Trophoblast cell (in vitro differentiated cells and primary cell): Measurements from ENCODE around the gene PLAC8.

Source experiments
- DNase-seq, 2 donors: peaks; one replicate each; pipeline ENCODE4 v3.0.0-alpha.2; 2016
- H2AFZ ChIP-seq: 2 replicates; pipeline ENCODE4 v1.6.1; 2013; ENCODE audit warnings: low read length, moderate library complexity, mild to moderate bottlenecking; ENCODE audit not compliant: insufficient read depth, poor library complexity
- H2AK5ac ChIP-seq: 2 replicates; pipeline ENCODE4 v1.6.1; 2013; ENCODE audit warnings: mild to moderate bottlenecking, low read length
- H2BK120ac ChIP-seq: 2 replicates; pipeline ENCODE4 v1.6.1; 2013; ENCODE audit warnings: low read length, mild to moderate bottlenecking, moderate library complexity; ENCODE audit not compliant: insufficient read depth, poor library complexity
- H2BK12ac ChIP-seq: 2 replicates; pipeline ENCODE4 v1.6.1; 2013; ENCODE audit warnings: mild to moderate bottlenecking, low read length, moderate library complexity
- H2BK5ac ChIP-seq: 2 replicates; pipeline ENCODE4 v1.6.1; 2013; ENCODE audit warnings: low read length, low read depth, moderate library complexity, mild to moderate bottlenecking; ENCODE audit not compliant: poor library complexity
- H3K14ac ChIP-seq: 2 replicates; pipeline ENCODE4 v1.6.1; 2013; ENCODE audit warnings: mild to moderate bottlenecking, low read length
- H3K18ac ChIP-seq: 2 replicates; pipeline ENCODE4 v1.6.1; 2013; ENCODE audit warnings: mild to moderate bottlenecking, low read length
- H3K23ac ChIP-seq: 2 replicates; pipeline ENCODE4 v1.6.1; 2013; ENCODE audit warnings: low read length
- H3K27ac ChIP-seq: 2 replicates; pipeline ENCODE4 v1.5.1; 2013; ENCODE audit warnings: low read depth, mild to moderate bottlenecking, inconsistent platforms, low read length, moderate library complexity
- H3K27me3 ChIP-seq: 2 replicates; pipeline ENCODE4 v1.6.1; 2013; ENCODE audit warnings: inconsistent platforms, mild to moderate bottlenecking, low read length, moderate library complexity; ENCODE audit not compliant: insufficient read depth
- H3K36me3 ChIP-seq, 2 experiments: 1 replicate in 1 of 2; 2 replicates in 1 of 2; pipeline ENCODE4 v1.6.1; 2013; ENCODE audit warnings: low read length in 2 of 2, mild to moderate bottlenecking in 2 of 2, moderate library complexity in 1 of 2; ENCODE audit not compliant: insufficient read depth in 2 of 2, control insufficient read depth in 1 of 2
- H3K4ac ChIP-seq: 2 replicates; pipeline ENCODE4 v1.6.1; 2013; ENCODE audit warnings: low read depth, mild to moderate bottlenecking, low read length, moderate library complexity
- H3K4me1 ChIP-seq, 2 experiments: 1 replicate in 1 of 2; 2 replicates in 1 of 2; pipeline ENCODE4 v1.6.1; 2013; ENCODE audit warnings: low read length in 2 of 2, mild to moderate bottlenecking in 2 of 2, moderate library complexity in 1 of 2; ENCODE audit not compliant: insufficient read depth in 2 of 2, control insufficient read depth in 1 of 2
- H3K4me2 ChIP-seq: 2 replicates; pipeline ENCODE4 v1.6.1; 2013; ENCODE audit warnings: inconsistent platforms, mild to moderate bottlenecking, low read length, moderate library complexity
- H3K4me3 ChIP-seq: 2 replicates; pipeline ENCODE4 v1.5.1; 2013; ENCODE audit warnings: mild to moderate bottlenecking, low read depth, low read length, inconsistent platforms
- H3K79me1 ChIP-seq: one replicate; pipeline ENCODE4 v1.6.1; 2013; ENCODE audit warnings: low read length
- H3K79me2 ChIP-seq: 2 replicates; pipeline ENCODE4 v1.6.1; 2013; ENCODE audit warnings: low read length, mild to moderate bottlenecking; ENCODE audit not compliant: control insufficient read depth, insufficient read depth, poor library complexity
- H3K9ac ChIP-seq: 2 replicates; pipeline ENCODE4 v1.6.1; 2013; ENCODE audit warnings: mild to moderate bottlenecking, low read length
- H3K9me3 ChIP-seq: 2 replicates; pipeline ENCODE4 v1.6.1; 2013; ENCODE audit warnings: low read depth, mild to moderate bottlenecking, control low read depth, inconsistent platforms, low read length; ENCODE audit not compliant: insufficient read depth
- H4K12ac ChIP-seq: 2 replicates; pipeline ENCODE4 v1.6.1; 2013; ENCODE audit warnings: low read depth, mild to moderate bottlenecking, low read length, moderate library complexity
- H4K8ac ChIP-seq: 2 replicates; pipeline ENCODE4 v1.6.1; 2013; ENCODE audit warnings: low read depth, mild to moderate bottlenecking, low read length, moderate library complexity
- H4K91ac ChIP-seq: one replicate; pipeline ENCODE4 v1.6.1; 2013; ENCODE audit warnings: low read depth, mild to moderate bottlenecking, low read length, moderate library complexity
- WGBS: extraction: QIAGEN DNeasy Blood & Tissue Kit; methylation state at CpG from one replicate; pipeline ENCODE4 v1.1.7; 2013; ENCODE audit warnings: missing lambda C conversion rate; ENCODE audit not compliant: insufficient read length, insufficient coverage; ENCODE audit errors: extremely low coverage; 5-methylcytosine and 5-hydroxymethylcytosine counted together

The PLAC8 gene

DNA sequence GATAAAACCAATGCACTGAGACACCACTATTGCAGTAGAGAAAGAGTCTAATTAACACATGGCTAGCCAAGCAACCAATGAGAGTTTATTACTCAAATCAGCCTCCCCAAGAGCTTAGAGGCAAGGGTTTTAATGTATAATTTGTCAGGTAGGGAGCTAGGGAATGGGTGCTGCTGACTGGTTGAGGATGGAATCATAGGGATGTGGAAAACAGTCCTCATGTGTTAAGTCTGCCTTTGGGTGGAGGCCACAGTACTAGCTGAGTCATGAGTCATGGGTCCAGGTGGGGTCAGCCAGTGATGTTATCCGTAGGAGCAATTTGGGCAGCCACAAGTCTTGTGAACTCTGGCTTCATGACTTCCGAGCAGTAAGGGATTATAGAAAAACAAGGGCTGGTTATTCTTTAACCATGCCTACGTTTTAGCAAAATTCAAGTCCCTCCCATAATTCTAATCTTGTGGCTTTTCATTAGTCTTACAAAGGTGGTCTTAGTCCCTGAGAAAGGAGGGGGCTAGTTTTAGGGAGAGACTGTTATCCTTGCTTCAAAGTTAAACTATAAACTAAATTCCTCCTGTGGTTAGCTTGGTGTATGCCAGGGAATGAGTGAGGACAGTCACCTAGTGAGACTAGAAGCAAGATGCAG, 25.1 kb upstream of the PLAC8 start:
- H3K4me3 ChIP-seq = no peak overlapping the region
- H3K4me1 ChIP-seq = no peaks in the 10 kb centered on the region
- no CpG with 5 or more reads among the region's 3 CpGs for WGBS
- DNase-seq = peak; percentile 20 to 35
- H3K9ac ChIP-seq = no peak overlapping the region
- no peaks in the 10 kb centered on the region for H3K79me1 ChIP-seq
- no peak overlapping the region for H3K4ac ChIP-seq
- H4K91ac ChIP-seq = no peak overlapping the region
- H3K27ac ChIP-seq = no peak overlapping the region
- no peaks in the 10 kb centered on the region for H3K36me3 ChIP-seq
- H3K23ac ChIP-seq = no peak overlapping the region
- no peak overlapping the region for H3K4me2 ChIP-seq
- H2BK120ac ChIP-seq = no peak overlapping the region
- no peak overlapping the region for H2AFZ ChIP-seq
- H2BK5ac ChIP-seq = no peak overlapping the region
- no peak overlapping the region for H3K14ac ChIP-seq
- peaks cover 5% of the 10 kb centered on the region for H3K9me3 ChIP-seq
- no peak overlapping the region for H2BK12ac ChIP-seq
- H4K12ac ChIP-seq = no peak overlapping the region
- no peaks in the 10 kb centered on the region for H3K79me2 ChIP-seq
- no peak overlapping the region for H3K18ac ChIP-seq
- no peak overlapping the region for H2AK5ac ChIP-seq
- H3K27me3 ChIP-seq = no peaks in the 10 kb centered on the region
- H4K8ac ChIP-seq = no peak overlapping the region

DNA sequence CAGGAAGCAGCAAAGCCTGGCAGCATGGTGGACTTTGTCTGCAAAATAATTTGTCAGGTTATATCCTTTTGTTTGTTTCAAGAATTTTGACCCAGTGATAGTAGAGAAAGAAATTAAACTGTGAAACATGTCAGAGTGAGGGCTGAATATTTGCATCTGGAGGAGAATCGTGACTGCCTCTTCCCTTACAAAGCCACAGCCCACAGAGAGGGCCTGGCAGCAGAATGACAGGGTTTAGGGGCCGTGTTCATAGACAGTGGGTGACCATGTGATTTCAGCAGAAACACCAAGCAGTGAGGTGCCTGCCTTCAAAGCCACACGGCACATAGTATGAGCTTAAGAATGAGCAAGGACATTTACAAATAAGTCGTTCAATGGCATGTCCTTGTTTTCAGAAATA, 24.4 kb upstream of the PLAC8 start:
- Histone ChIP-seq H3K4me1 (no peaks in the 10 kb centered on the region), H2BK5ac (no peak overlapping the region), H3K27ac (no peak overlapping the region), H3K9ac (no peak overlapping the region), H3K23ac (no peak overlapping the region), H4K91ac (no peak overlapping the region), H3K79me2 (no peaks in the 10 kb centered on the region), H3K4me2 (no peak overlapping the region), H3K14ac (no peak overlapping the region), H2BK12ac (no peak overlapping the region), H2AK5ac (no peak overlapping the region), H4K12ac (no peak overlapping the region), H3K79me1 (no peaks in the 10 kb centered on the region), H3K27me3 (no peaks in the 10 kb centered on the region), H3K4ac (no peak overlapping the region), H3K4me3 (no peak overlapping the region), H2BK120ac (no peak overlapping the region), H3K9me3 (peaks cover 5% of the 10 kb centered on the region), H3K18ac (no peak overlapping the region), H3K36me3 (no peaks in the 10 kb centered on the region), H4K8ac (no peak overlapping the region), H2AFZ (no peak overlapping the region)
- no peak for DNase-seq
- WGBS = no CpG with 5 or more reads among the region's 4 CpGs

- no peak overlapping the region for H4K91ac ChIP-seq
- no peak overlapping the region for H3K4me3 ChIP-seq
- WGBS = no CpG with 5 or more reads among the region's 1 CpG
- no peak overlapping the region for H3K4ac ChIP-seq
- no peak for DNase-seq
- no peak overlapping the region for H3K9ac ChIP-seq
- H3K23ac ChIP-seq = no peak overlapping the region
- H2BK12ac ChIP-seq = no peak overlapping the region
- H3K27ac ChIP-seq = no peak overlapping the region
- H3K79me1 ChIP-seq = no peaks in the 10 kb centered on the region
- H3K4me2 ChIP-seq = no peak overlapping the region
- H2BK120ac ChIP-seq = no peak overlapping the region
- no peak overlapping the region for H2AK5ac ChIP-seq
- no peak overlapping the region for H2AFZ ChIP-seq
- H3K14ac ChIP-seq = no peak overlapping the region
- no peak overlapping the region for H4K12ac ChIP-seq
- H3K18ac ChIP-seq = no peak overlapping the region
- H4K8ac ChIP-seq = no peak overlapping the region
- H2BK5ac ChIP-seq = no peak overlapping the region
- no peaks in the 10 kb centered on the region for H3K4me1 ChIP-seq
- H3K79me2 ChIP-seq = no peaks in the 10 kb centered on the region
- H3K9me3 ChIP-seq = no peaks in the 10 kb centered on the region
- H3K36me3 ChIP-seq = no peaks in the 10 kb centered on the region
- H3K27me3 ChIP-seq = no peaks in the 10 kb centered on the region
Observed at GRCh38 chr4:83132065-83132464, 17.5 kb upstream of the PLAC8 start.

- no CpG with 5 or more reads among the region's 2 CpGs for WGBS
- H2BK5ac ChIP-seq = no peak overlapping the region
- no peaks in the 10 kb centered on the region for H3K79me1 ChIP-seq
- H3K4me2 ChIP-seq = no peak overlapping the region
- H4K12ac ChIP-seq = no peak overlapping the region
- no peak overlapping the region for H2BK120ac ChIP-seq
- H3K4me1 ChIP-seq = no peaks in the 10 kb centered on the region
- H3K4me3 ChIP-seq = no peak overlapping the region
- no peak overlapping the region for H3K18ac ChIP-seq
- no peak overlapping the region for H2AFZ ChIP-seq
- H3K27ac ChIP-seq = no peak overlapping the region
- no peak overlapping the region for H3K4ac ChIP-seq
- H3K9me3 ChIP-seq = no peaks in the 10 kb centered on the region
- H3K23ac ChIP-seq = no peak overlapping the region
- H2BK12ac ChIP-seq = no peak overlapping the region
- H3K36me3 ChIP-seq = no peaks in the 10 kb centered on the region
- no peak overlapping the region for H3K9ac ChIP-seq
- DNase-seq = no peak
- H3K14ac ChIP-seq = no peak overlapping the region
- no peaks in the 10 kb centered on the region for H3K79me2 ChIP-seq
- no peak overlapping the region for H4K91ac ChIP-seq
- no peaks in the 10 kb centered on the region for H3K27me3 ChIP-seq
- H4K8ac ChIP-seq = no peak overlapping the region
- no peak overlapping the region for H2AK5ac ChIP-seq
Observed at GRCh38 chr4:83129264-83129663, 14.7 kb upstream of the PLAC8 start.
